SJCRH30 (cell line): Measurements from ENCODE around the gene CYGB. TPM values are rescaled to one million over a fixed set of nuclear protein-coding genes. Genes with fewer than 3 reads are reported as not detected.
A peak's percentile ranks its signal among the peaks of the same experiment; 100 is the strongest.
"Not testable (repeated sequence)": the region's sequence is repeated elsewhere in the genome, so short reads cannot be mapped to it uniquely, and the experiment has no call there.

Experiments used
- DNase-seq, 2 experiments: peaks; one replicate each; pipeline ENCODE4 v3.0.0-alpha.2; 2015 to 2020
- H3K27ac ChIP-seq: fragments of 250-450 bp; sonication (Bioruptor Pico); 2 replicates; pipeline ENCODE4 v1.5.1; 2020; ENCODE audit warnings: mild to moderate bottlenecking, moderate library complexity
- H3K27me3 ChIP-seq: fragments of 250-450 bp; sonication (Bioruptor Pico); 2 replicates; pipeline ENCODE4 v1.5.1; 2020; ENCODE audit warnings: mild to moderate bottlenecking, moderate library complexity
- H3K36me3 ChIP-seq: fragments of 250-450 bp; sonication (Bioruptor Pico); 2 replicates; pipeline ENCODE4 v1.5.1; 2020; ENCODE audit warnings: mild to moderate bottlenecking, moderate library complexity
- H3K4me1 ChIP-seq: fragments of 250-450 bp; sonication (Bioruptor Pico); 2 replicates; pipeline ENCODE4 v1.5.1; 2020; ENCODE audit warnings: mild to moderate bottlenecking, moderate library complexity
- H3K4me3 ChIP-seq: fragments of 250-450 bp; sonication (Bioruptor Pico); 2 replicates; pipeline ENCODE4 v1.5.1; 2020; ENCODE audit warnings: mild to moderate bottlenecking, moderate library complexity
- H3K9me3 ChIP-seq: fragments of 250-450 bp; sonication (Bioruptor Pico); replicated peaks from 2 replicates; pipeline ENCODE4 v1.5.1; 2020; ENCODE audit warnings: mild to moderate bottlenecking, moderate library complexity
- total RNA-seq: library from RNA; depleted of rRNA; stranded (reverse); fragments of >200 nt; shearing (Covaris generic); gene quantifications from 2 replicates; pipeline ENCODE4 v1.2.3, GENCODE V29; 2014

CYGB gene
- total RNA-seq, 1 experiment from 2014 or later: not detected

DNA sequence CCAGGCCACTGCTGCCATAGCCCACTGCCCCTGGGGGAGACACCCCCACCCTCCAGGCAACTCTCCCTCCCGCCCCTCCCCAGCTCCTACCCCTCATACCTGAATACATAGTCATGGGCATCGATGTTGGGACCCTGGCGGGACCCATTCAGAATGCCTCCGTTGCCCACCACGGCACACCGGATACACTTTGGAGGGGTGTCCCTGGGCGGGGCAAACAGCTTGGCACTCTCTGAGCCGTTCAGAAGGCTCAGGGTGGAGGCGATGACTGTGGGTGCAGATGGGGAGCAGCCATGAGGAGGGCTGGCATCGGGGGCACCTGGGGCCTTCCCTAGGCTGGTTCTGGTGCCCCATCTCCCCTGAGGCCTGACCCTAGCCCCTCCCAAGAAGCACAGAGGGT, 35.6 kb upstream of the CYGB start:
- no peak overlapping the region for H3K4me3 ChIP-seq
- no peaks in the 10 kb centered on the region for H3K36me3 ChIP-seq
- H3K27ac ChIP-seq: no peak overlapping the region
- DNase-seq: no peak
- H3K9me3 ChIP-seq: no peaks in the 10 kb centered on the region
- no peaks in the 10 kb centered on the region for H3K27me3 ChIP-seq
- H3K4me1 ChIP-seq: peaks cover 7% of the 10 kb centered on the region

DNA sequence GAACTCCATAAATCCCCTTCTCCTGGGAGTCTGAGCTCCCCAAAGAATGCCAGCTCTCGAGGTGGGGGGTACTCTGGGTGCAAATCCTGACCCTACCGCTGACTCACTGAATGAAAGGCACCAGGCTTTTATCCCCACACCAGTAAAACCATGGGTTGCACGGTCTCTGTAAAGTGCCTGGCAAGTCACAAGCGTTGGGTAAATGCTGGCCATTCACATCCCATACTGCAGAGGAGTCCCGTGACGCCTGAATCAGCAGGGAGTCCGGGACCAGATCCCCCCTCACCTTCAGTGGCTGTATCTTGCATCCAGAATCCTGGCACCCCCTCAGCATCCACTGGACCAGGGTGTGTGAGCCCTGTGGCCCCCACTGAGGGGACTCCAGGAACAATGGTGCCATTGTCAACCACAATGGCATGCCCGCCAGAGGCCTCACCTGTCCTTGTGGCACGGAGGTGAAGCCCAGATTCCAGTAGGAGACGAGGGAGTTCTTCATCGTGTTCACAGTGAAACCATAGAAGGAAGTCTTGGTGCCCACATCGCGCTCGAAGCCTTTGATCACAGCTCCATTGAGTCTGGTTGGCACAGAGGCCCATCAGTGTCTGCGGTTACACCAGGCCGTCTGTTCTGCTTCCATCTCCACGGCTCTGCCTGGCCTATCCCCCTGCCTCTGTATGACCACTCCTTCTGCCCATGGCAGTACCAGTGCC, 34.8 kb upstream of the CYGB start:
- no peaks in the 10 kb centered on the region for H3K36me3 ChIP-seq
- H3K27me3 ChIP-seq: no peaks in the 10 kb centered on the region
- no peaks in the 10 kb centered on the region for H3K9me3 ChIP-seq
- no peak for DNase-seq
- peaks cover 7% of the 10 kb centered on the region for H3K4me1 ChIP-seq
- H3K4me3 ChIP-seq: no peak overlapping the region
- H3K27ac ChIP-seq: no peak overlapping the region

DNA sequence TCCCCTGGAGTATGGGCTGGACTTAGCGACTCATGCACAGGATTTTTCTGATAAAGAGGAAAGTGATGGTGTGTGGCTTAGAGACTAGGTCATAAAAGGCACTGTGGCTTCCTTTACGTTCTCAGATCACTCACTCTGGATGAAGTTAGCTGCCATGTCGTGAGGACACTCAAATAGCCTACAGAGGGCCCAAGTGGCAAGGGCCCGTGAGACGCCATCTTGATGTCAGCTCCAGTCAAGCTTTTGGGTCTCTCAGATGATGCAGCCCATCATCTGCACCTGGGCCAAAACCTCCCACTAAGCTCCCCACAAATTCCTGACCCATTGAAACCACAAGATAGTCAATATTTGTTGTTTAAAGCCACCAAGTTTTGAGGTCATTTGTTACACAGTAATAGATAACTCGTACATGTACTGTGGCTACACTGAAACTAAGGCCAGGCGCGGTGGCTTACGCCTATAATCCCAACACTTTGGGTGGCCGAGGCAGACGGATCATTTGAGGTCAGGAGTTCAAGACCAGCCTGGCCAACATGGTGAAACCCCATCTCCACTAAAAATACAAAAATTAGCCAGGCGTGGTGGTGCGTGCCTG, 33.5 kb upstream of the CYGB start:
- Histone ChIP-seq H3K27ac (no peak overlapping the region), H3K27me3 (no peaks in the 10 kb centered on the region), H3K9me3 (no peaks in the 10 kb centered on the region), H3K4me3 (no peak overlapping the region), H3K36me3 (peaks cover 10% of the 10 kb centered on the region), H3K4me1 (peaks cover 7% of the 10 kb centered on the region)
- DNase-seq: no peak

DNA sequence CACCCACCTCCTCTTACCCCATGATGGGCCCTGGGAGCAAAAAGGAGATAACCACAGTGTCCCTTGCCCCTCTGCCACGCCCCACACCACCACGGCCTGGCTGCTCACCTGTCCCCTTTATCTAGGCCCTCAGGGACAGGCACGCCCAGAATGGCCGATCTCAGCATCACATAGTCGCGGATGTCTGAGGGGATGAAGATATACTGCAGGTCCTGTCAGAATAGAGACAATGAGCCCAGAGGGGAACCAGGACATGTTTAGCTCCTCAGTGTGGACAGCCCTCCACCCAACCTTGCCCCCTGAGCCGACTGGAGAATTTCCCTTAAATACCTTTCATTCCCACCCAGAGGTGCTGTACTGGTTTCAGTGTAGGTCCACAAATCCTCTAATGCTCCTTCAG, 32.9 kb upstream of the CYGB start:
- Histone ChIP-seq H3K36me3 (peaks cover 15% of the 10 kb centered on the region), H3K4me1 (peaks cover 7% of the 10 kb centered on the region), H3K4me3 (no peak overlapping the region), H3K9me3 (no peaks in the 10 kb centered on the region), H3K27ac (no peak overlapping the region), H3K27me3 (no peaks in the 10 kb centered on the region)
- DNase-seq: no peak

DNA sequence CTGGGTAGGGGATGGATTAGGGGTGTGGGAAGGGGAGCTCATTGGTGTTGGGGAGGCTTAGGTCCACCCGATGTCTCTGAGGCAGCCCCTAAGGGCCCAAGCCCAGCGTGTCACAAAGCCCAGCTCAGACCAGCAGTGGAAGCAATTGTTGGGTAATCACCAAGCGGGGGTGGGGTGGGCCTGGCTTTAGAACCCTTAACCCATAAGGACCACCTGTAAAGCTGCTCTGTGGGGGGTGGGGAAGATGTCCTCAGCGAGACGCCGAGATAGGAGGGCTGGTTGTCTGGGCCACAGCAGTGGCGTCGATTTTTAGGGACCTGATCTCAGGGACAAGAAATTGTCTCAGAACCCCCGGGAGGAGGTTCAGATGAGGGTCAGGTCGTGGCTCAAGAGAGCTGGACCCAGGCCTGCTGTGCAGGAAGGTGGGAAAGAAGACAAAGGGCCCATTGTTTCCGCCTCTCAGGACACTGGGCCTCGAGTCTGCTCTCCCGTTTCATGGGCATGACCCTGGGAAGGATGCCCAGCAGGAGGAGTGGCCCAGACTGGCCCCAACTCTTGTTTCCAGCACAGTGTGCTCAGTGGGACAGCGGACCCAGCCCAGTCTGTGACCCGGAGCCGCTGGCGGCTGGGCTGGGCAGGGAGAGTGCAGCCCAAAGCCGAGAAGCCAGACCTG, 32.2 kb upstream of the CYGB start:
- peak; percentile 44 to 64 for DNase-seq
- H3K36me3 ChIP-seq: peaks cover 20% of the 10 kb centered on the region
- 0 out of 2 replicates have a peak overlapping the region, but pooled peaks have one; percentile 1 for H3K27ac ChIP-seq
- H3K4me3 ChIP-seq: no peak overlapping the region
- H3K27me3 ChIP-seq: no peaks in the 10 kb centered on the region
- no peaks in the 10 kb centered on the region for H3K9me3 ChIP-seq
- peaks cover 7% of the 10 kb centered on the region for H3K4me1 ChIP-seq

DNA sequence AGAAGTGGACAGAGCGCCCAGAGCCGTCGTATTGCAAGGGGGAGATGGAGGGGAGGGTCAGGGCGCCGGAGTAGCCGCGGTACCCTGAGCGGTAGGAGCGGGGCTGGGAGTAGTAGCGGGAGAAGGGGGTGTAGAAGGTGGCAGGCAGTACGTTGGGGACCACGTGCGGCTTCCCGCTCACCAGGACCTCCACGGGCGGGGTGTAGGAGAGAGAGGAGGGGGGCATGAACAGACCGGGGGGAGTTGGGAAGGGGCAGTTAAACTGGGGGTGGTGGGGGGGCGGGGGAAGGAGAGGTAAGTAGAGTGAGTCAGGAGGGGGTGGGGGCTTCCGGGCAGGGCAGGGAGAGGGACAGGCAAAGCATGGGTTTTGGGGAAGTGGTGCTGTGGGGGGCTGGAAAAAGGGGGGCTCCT, 31.3 kb upstream of the CYGB start:
- Histone ChIP-seq H3K4me3 (no peak overlapping the region), H3K36me3 (peaks cover 22% of the 10 kb centered on the region), H3K9me3 (no peaks in the 10 kb centered on the region), H3K27ac (no peak overlapping the region), H3K4me1 (peaks cover 7% of the 10 kb centered on the region), H3K27me3 (no peaks in the 10 kb centered on the region)
- no peak for DNase-seq

DNA sequence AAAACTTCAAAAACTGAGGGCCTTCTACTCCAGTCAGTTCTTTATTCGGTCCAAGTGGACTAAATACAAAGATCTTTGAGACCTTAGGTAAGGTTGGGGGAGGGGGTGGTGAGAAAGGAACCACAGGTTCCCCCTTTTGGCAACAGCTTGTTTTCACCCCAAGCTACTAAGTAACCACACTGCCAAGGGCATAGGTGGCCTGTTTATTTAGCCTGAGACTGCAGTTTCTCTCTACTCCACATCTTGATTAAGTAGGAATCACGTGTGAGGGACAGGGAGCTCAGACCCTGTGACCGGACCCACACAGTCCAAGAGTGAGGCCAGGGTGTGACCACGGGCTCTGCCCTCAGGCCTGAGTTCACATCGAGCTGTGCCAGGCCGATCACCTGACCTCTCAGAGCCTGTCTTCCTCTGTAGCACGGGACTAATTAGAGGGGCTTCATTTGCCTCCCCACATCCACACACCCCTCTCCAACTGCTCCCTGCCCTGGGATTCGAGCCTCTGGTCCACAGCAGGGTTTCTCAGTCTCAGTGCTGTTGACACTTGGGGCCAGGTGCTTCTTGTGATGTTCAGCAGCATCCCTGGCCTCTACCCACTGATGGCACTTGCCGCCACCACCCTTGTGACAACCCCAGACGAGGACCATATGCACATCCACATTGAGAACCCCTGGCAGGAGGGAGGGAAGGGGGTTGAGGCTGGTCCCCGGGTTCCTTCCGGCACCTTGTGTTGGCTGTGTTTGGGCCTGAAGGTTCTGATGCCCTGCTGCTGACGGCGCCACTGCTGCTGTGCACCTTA, 30.3 kb upstream of the CYGB start:
- peaks cover 29% of the 10 kb centered on the region for H3K36me3 ChIP-seq
- DNase-seq: no peak
- peaks cover 7% of the 10 kb centered on the region for H3K4me1 ChIP-seq
- H3K4me3 ChIP-seq: no peak overlapping the region
- no peaks in the 10 kb centered on the region for H3K9me3 ChIP-seq
- H3K27ac ChIP-seq: no peak overlapping the region
- H3K27me3 ChIP-seq: no peaks in the 10 kb centered on the region

DNA sequence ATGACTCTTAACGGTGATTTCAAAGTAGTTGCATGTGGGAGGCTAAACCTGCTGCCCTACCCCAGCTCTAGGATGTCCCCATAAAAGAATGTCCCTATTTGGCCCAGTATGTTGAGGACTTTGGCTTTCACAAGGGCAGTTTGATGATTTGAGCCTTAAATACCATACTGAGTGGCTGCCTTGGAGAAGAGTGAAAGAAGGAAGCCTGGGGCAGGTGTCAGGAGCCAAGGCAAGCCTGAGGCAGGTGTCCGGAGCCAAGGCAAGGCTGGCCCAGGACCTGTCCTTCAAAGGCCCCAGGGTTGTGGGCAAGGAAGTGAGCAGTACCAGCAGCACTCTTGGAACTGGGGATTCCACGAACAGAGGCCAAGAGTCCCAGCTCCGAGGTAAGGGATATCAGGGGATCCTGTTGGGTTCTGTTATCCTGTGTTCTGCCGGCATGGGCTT, 29.5 kb upstream of the CYGB start:
- Histone ChIP-seq H3K27ac (no peak overlapping the region), H3K4me3 (no peak overlapping the region), H3K4me1 (peaks cover 7% of the 10 kb centered on the region), H3K9me3 (no peaks in the 10 kb centered on the region), H3K27me3 (no peaks in the 10 kb centered on the region), H3K36me3 (peaks cover 35% of the 10 kb centered on the region)
- DNase-seq: no peak

DNA sequence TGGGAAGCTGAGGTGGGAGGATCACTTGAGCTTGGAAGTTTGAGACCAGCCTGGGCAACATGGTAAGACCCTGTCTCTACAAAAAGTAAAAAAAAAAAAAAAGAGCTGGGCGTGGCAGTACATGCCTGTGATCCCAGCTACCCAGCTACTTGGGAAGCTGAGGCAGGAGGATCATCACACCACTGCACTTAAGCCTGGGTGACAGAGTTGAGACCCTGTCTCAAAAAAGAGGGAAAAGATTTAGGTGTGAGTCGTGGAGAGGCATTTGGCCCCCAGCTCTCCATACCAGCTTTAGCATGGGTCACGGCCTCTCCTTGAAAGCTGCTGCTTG, 29.1 kb upstream of the CYGB start:
- peaks cover 7% of the 10 kb centered on the region for H3K4me1 ChIP-seq
- no peak overlapping the region for H3K4me3 ChIP-seq
- H3K27ac ChIP-seq: no peak overlapping the region
- H3K27me3 ChIP-seq: no peaks in the 10 kb centered on the region
- DNase-seq: no peak
- H3K9me3 ChIP-seq: no peaks in the 10 kb centered on the region
- H3K36me3 ChIP-seq: peaks cover 39% of the 10 kb centered on the region

DNA sequence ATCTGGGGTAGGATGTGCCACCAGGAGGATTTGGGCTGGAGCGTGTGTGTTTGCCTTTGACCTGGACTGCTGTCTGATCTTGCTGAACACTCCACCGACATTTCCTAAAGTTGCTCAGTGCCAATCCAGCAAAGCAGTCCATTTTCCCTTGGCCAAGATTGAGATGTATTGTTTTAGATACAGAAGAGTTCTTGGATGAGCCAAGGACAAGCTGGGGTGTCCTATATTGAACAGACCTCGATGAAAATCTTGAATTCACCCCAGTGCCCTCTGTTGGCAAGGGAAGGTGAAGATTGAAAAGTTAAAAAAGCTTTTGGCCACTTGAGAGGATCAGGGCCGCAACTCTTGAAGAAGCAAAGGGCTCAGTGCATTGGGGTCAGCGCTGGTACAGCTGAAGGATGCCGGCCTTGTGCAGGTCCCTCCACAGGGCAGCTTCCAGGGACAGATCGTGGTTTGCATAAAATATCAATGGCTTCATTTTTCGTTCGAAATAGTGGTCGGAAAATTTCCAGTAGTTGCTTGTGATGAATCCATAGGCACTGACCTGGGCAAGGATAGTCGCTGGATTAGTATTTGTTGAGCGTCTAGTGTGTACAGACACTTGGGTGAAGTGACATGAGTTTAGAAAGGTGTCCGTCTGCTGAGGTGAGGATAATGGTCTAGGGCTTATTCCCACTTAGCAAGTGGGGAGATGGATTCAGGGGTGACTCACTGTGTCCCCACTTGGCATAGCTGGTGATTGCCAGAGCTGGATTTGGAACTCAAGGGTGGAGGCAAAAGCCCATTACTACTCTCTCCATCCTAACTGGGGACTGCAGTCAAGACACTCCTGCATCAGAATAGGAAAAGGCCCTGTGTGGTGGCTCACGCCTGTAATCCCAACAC, 28.5 kb upstream of the CYGB start:
- no peaks in the 10 kb centered on the region for H3K27me3 ChIP-seq
- H3K9me3 ChIP-seq: no peaks in the 10 kb centered on the region
- peaks cover 7% of the 10 kb centered on the region for H3K4me1 ChIP-seq
- H3K36me3 ChIP-seq: peaks cover 45% of the 10 kb centered on the region
- no peak for DNase-seq
- H3K4me3 ChIP-seq: no peak overlapping the region
- H3K27ac ChIP-seq: no peak overlapping the region

DNA sequence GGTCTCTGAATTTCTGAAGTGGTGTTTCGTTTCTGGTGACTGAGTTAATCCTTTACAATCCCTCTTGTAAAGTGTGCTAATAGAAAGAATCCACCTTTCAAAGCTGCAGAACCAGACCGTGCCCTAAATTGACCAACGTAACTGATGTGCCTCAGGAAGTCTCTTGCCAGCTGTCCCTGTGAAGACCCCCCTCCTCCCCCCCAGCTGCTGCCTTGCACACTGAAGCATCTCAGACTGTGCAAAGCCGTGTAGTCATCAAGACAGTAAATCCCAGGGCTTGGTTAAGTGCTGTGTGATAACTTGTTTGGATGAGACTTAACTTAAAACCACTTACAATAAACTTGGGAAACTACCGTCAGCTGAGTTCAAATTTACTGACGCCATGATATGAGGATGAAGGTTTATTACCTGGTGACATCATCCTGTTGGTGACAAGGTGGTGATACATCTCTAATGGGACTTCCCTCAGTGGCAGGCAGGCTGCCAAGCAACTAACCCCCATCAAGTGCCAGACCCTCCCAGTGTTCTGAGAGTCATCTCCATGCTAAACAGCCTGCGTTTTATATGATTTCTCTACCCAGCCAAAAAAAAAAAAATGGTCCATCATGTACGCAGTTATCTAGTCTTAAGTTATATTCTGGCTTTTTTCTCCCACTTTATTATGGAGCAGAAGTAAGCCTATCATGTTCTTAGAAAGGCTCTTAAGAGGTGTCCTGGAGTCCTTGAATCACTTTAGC, 27.6 kb upstream of the CYGB start:
- H3K4me1 ChIP-seq, H3K4me3 ChIP-seq, DNase-seq, H3K27ac ChIP-seq, H3K9me3 ChIP-seq, H3K27me3 ChIP-seq: not testable (repeated sequence)
- H3K36me3 ChIP-seq: peaks cover 53% of the 10 kb centered on the region

DNA sequence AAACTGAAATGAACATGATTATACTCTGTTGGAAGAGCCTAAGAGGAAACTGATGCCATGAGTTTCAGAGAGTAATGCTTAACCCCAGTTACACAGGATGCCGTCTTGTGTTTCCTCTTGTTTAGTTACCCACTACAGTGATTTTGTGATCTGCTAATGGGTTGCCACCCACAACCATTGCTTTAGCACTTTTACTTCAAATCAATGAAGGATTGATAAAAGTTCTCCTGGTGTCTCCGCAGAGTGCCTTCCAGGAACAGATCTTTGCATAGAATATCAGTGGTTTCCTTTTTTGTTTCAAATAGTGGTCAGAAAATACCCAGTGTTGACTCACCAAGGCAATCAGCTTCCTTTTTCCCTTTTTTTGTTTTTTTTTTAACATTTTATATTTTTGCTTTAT, 25.9 kb upstream of the CYGB start:
- not testable (repeated sequence) for H3K4me3 ChIP-seq, H3K27ac ChIP-seq, H3K27me3 ChIP-seq, H3K9me3 ChIP-seq, DNase-seq
- Histone ChIP-seq H3K4me1 (peaks cover 16% of the 10 kb centered on the region), H3K36me3 (peaks cover 71% of the 10 kb centered on the region)

DNA sequence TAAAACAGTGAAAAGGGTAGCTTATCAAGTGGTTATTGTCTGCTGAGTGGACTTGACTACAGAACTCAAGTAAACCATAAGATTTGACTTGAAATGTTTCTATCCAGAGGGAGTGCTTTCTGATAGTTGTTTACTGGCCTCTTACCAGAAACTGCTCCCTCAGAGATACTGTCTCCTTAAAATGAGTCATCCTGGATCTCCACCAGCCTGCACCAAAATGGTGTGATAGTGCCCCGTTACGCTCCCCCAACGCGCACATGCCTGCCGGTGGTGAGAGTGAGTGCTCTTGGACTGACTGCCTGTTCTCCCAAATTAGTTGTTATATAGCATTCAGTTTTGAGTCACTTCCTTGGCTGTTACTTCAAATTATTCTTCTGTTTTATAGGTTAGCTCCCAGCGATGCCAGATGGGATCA, 25.2 kb upstream of the CYGB start:
- Histone ChIP-seq H3K4me3 (no peak overlapping the region), H3K27me3 (no peaks in the 10 kb centered on the region), H3K9me3 (no peaks in the 10 kb centered on the region), H3K36me3 (peaks cover 76% of the 10 kb centered on the region), H3K4me1 (peaks cover 16% of the 10 kb centered on the region), H3K27ac (no peak overlapping the region)
- no peak for DNase-seq
